GM23338 (cell line): Measurements from ENCODE around the gene TFEB.

ENCODE experiments used
- EZH2phosphoT487 ChIP-seq: fragments of 200-600 bp; sonication (generic); IDR thresholded peaks from one replicate; pipeline ENCODE4 v1.8.1; 2018; ENCODE audit warnings: antibody characterized with exemption; ENCODE audit not compliant: unreplicated experiment
- TF ChIP-seq, protein P1 (sequence below), 2 experiments: fragments of 200-600 bp in 1 of 2; sonication (generic) in 1 of 2; conservative IDR thresholded peaks; 2 replicates each; pipeline versions ENCODE4 v1.5.1 to v1.6.1; 2016 to 2017; ENCODE audit warnings: antibody characterized with exemption in 2 of 2, low read depth in 2 of 2, mild to moderate bottlenecking in 2 of 2, moderate library complexity in 1 of 2
- TF ChIP-seq, protein P2 (sequence below): IDR thresholded peaks from 2 replicates; pipeline ENCODE4 v1.6.1; 2016; ENCODE audit warnings: antibody characterized with exemption

DNA sequence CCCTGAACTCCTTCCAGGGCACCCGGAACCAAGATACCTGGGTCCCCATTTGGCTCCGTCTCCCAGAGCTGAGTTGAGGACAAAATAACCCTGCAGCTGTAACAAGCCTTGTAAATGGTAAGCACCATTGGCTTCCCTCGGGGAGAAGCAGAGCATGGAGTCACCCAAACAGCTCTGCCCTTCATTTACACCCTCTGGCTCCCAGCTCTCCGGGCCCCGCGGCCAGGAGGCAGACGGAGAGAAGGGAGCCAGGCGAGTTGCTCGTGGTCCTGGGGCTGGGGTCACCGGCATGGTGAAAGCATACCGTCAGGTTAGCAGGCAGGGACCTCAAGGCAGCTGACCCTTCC is 2.1 kb downstream of the TFEB start:
- TF ChIP-seq, protein P1, sequence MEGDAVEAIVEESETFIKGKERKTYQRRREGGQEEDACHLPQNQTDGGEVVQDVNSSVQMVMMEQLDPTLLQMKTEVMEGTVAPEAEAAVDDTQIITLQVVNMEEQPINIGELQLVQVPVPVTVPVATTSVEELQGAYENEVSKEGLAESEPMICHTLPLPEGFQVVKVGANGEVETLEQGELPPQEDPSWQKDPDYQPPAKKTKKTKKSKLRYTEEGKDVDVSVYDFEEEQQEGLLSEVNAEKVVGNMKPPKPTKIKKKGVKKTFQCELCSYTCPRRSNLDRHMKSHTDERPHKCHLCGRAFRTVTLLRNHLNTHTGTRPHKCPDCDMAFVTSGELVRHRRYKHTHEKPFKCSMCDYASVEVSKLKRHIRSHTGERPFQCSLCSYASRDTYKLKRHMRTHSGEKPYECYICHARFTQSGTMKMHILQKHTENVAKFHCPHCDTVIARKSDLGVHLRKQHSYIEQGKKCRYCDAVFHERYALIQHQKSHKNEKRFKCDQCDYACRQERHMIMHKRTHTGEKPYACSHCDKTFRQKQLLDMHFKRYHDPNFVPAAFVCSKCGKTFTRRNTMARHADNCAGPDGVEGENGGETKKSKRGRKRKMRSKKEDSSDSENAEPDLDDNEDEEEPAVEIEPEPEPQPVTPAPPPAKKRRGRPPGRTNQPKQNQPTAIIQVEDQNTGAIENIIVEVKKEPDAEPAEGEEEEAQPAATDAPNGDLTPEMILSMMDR (conservative IDR thresholded peaks at IDR 0.05; ENCODE audit: low read depth in 2 of 2): no peak
- TF ChIP-seq, protein P2, sequence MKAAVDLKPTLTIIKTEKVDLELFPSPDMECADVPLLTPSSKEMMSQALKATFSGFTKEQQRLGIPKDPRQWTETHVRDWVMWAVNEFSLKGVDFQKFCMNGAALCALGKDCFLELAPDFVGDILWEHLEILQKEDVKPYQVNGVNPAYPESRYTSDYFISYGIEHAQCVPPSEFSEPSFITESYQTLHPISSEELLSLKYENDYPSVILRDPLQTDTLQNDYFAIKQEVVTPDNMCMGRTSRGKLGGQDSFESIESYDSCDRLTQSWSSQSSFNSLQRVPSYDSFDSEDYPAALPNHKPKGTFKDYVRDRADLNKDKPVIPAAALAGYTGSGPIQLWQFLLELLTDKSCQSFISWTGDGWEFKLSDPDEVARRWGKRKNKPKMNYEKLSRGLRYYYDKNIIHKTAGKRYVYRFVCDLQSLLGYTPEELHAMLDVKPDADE: no peak
- no peak for TF ChIP-seq EZH2phosphoT487
